CD4-positive, alpha-beta T cell treated with Interleukin-6 at 100 ng/mL for 8 hours (primary cell): ENCODE data around the gene TBC1D10A.

Experiments used
- DNase-seq: peaks from one replicate; pipeline ENCODE4 v3.0.0-alpha.2; 2020; ENCODE audit warnings: mixed read lengths, low spot score

Gene TBC1D10A

DNA sequence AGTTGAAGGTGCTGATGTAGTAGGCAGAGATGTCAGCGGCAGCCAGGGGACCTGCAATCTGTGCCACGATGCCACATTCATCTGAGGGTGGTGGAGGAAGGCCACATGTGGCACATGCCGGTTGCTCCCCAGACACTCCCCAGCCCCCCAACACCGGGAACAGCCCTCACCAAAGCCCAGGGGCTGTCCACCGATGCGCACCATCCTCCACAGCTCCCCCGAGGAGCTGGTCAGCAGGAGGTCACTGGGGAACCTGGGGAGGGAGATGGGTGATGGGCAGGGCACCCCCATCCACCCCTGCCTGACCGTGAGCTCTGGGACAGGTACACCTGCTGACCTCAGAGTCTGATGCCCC, 40.9 kb downstream of the TBC1D10A start:
- DNase-seq = no peak

DNA sequence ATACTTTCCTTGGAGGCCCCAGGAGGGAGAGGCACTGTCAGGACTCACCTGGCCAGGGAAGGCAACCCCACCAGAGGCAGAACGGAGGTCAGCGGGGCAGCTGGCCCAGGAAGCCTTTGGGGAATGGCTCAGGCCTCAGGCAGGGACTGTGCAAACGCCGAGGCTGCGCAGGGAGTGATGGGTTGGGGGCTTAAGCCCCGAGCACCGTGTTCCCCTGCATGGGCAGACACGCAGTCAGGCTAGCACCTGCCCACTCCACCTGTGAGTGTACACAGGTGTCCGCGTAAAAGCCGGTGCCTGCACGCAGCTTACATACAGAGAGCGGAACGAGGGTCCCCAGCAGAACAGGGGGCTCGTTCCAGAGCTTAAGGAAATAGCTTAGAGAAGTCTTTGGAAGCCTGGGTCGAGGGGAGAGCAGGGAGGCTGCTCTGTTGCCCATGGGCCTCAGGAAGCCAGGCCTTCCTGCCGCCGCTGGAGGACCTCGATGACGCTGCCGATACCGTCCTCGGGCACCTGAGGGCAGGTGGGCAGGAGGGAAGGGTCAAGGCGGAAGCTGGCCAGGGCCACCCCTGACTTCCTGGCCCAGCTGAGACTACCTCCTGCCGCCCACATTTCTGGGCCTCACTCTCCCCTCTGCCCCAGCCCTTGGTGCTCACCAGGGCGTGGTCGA, 41.4 kb downstream of the TBC1D10A start:
- no peak for DNase-seq

DNA sequence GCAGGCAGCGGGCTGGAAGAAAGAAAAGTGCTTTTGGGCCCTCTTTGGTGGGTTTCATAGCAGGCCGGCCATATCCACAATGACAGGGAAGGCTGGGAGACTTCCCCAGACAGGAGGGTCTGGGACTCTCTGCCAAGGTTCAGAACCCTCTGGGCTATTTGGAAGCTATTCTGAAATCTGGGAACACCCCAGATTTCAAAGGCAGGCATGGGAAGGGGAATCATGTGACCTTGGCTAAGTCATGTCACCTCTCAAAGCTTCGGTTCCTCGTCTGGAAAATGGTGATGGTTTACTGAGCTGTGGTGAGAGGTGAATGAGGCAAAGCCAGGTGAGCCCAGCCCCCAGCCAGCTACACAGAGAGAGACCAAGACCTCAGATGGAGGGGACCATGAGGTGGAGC, 42.1 kb downstream of the TBC1D10A start:
- no peak for DNase-seq

DNA sequence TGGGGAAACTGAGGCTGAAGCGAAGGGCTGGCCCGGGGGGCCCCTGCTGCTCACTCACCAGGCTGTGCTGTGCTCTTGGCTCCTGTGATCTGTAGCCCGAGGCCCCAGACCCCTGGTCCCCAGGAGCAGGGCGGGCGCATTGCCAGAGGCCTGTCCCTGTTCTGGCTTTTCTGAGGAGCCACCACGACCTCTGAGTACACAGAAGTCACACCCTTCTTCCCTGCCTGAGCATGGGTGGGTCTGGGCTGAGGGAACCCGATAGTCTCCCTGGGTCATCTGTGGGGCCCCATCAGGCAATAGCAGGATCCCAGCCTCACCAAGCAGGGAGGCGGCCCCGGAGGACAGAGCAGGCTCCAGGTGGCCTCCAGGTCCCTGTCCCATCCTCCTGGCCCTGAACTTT, 42.6 kb downstream of the TBC1D10A start:
- no peak for DNase-seq

DNA sequence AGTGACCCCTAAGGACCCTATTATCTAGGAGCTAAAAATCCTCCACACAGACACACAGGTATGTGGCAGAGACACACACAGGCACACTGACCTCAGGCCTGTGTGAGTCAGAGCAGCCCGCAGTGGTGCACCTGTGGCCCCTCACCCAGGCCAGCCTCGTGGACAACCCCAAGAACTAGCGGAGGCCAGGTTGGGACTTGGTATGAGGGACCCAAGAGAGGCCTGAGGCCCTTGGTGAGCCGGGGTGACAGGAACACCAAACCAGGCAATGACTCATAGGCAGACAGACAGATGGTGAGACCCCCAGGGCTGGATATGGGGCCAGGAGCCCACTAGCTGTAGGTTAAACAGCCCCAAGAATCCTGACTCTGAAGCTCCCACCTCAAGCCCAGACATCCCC, 43.4 kb downstream of the TBC1D10A start:
- DNase-seq = no peak

DNA sequence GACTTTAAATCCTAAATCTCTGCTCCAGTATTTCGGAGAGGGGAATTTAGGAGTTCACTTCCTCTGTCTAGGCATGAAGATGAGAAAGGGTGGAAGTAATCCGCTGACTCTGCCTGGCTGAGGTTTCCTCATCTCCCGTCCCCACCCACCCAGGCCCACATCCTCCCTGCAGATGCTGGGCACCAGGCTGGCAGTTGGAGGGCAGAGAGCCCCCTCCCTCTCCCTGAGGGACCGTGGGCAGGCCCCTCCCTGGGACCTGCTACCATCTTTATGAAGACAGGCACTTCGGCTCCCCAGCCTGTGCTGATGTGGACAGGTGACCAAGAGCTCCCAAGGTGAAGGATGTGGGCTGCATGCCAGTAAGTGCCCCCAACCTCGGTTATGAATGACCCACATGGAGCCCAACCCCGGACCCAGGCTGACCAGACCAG, 44.1 kb downstream of the TBC1D10A start:
- DNase-seq = no peak

DNA sequence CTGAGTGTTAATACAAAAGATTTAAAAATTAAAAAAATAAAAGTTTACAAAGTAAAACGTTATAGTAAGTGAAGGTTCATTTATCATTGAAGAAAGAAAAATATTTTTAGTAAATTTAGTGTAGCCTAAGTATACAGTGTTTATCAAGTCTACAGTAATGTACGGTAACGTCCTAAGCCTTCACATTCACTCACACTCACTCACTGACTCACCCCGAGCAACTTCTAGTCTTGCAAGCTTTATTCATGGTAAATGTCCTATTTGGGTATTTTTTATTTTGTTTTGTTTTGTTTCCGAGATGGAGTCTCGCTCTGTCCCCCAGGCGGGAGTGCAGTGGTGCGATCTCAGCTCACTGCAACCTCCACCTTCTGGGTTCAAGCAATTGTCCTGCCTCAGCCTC, 46.2 kb downstream of the TBC1D10A start:
- DNase-seq = no peak

DNA sequence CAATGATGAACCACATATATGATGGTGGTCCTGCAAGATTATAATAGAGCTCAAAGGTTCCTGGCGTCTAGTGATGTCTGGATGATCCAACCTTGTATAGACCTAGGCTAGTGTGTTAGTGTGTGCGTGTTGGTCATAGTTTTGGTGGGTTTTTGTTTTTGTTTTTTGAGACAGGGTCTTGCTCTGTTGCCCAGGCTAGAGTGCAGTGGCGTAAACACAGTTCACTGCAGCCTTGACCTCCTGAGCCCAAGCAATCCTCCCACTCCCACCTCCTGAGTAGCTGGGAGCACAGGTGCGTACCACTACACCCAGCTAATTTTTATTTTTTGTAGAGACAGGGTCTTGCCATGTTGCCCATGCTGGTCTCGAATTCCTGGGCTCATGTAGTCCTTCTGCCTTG, 46.8 kb downstream of the TBC1D10A start:
- no peak for DNase-seq

DNA sequence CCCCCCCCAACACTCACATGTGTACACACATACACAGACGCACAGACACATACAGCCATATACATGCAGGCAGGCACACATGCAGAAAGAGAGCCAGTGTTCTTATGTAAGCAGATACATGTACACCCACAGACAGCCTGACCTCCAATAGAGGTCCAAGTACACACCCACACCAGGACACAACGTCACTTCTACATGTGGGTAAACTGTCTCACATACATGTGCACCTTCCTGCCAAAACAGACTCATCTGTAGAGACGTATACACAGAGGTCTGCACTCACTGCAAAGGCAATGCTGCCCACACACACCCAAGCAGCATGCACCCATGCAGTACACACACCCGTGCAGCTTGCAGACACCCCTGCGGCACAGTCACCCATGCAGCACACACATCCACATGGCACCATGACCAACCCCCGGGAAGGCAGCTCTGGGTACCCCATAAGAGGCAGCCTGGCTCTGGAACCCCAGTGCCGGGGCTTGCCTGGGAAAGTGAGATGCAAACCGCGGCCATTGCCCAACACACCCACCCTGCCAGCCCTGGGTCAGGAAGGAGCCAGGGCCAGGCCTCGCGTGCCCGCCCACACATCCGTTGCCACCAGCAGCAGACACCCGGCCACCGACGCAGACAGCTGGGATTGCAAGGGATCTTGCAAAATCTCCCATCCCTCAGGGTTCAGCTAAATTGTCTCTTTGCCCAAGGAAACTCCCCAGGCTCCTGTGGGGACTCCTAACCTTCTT, 47.5 kb downstream of the TBC1D10A start:
- no peak for DNase-seq

DNA sequence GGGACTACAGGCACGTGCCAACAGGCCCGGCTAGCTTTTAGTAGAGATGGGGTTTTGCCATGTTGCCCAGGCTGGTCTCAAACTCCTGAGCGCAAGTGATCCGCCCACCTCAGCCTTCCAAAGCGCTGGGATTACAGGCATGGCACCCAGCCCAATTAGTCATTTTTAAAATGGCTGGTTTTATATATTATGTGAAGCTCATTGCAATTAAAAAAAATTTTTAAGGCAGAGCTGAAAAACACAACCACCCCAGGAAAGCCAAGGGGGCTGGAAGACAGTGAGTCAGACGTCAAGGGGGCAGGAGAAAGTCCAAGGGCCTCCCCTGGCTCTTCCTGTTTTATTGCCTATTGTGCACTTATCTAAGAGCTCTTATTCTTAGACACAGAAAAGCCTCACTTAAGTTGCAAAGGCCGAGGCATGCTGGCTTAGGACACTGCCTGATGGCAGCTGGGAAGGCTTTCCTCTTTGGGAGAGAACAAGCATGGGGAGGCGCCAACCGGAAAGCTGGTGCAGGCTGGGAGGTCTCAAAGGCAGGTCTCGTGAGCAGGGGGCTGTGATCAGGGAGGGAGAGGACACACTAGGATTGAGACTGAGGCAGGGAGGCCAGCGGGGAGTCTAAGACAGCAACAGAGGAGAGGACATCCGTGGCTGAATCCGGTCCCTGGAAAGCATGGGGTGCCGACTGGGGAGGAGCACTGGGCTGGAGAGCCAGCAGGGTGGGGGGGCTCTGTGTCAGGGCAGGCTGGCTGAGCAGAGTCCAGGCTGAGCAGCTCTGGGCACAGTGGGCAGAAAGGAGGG, 49.0 kb downstream of the TBC1D10A start:
- no peak for DNase-seq

DNA sequence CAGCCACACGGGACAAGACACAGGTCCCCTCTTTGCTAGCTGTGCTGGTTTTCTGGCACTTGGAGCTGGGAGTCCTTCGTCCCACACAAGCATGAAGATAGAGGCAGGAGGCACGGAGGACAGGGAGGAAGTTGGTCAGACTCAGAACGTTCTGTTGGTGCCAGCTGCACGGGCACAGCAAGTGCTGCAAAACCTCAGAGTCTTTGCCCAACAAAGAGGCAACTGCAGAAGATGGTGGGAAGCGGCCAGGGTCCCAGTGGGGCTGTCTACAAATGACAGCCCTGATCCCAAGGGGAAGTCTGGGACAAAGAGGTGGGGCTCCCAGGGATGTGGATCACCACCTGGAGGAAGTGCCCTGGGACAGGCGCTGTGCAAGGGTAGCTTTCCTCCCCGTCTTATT, 50.7 kb downstream of the TBC1D10A start:
- no peak for DNase-seq

DNA sequence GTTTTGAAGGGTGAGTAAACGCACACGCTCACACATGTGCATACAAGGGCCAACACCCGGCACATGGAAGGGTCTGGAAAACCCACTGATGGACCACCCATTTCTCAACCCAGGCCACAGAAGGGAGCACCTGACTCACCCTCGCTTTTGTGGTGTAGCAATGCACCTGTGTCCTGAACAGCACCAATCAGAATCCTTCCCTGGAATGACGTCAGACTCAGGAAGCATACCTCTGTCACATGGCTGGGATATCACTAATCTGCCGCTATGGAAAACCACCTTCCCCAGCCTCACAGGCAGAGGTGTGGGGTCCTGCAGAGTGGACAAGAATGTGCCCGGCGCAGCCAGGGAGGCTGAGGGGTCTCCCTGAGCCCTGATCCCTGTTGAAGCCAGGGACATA, 51.1 kb downstream of the TBC1D10A start:
- DNase-seq = peak; percentile 34

DNA sequence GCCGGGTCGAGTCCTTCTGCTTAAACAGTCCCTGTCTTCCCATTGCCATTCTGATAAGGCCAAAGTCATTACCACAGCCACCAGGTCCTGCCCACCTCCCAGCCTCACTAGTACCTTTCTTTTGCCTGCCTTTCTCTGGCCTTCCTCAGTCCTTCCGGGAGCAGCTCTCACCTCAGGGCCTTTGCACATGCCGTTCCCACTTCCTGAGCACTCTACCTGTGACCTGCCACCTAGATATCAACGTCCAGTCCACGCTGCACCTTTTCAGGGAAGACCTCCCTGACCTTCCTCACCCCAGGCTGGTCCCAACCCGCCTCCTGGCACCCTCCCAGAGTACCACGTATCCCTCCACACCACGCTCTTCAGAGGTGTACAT, 52.3 kb downstream of the TBC1D10A start:
- DNase-seq = no peak

DNA sequence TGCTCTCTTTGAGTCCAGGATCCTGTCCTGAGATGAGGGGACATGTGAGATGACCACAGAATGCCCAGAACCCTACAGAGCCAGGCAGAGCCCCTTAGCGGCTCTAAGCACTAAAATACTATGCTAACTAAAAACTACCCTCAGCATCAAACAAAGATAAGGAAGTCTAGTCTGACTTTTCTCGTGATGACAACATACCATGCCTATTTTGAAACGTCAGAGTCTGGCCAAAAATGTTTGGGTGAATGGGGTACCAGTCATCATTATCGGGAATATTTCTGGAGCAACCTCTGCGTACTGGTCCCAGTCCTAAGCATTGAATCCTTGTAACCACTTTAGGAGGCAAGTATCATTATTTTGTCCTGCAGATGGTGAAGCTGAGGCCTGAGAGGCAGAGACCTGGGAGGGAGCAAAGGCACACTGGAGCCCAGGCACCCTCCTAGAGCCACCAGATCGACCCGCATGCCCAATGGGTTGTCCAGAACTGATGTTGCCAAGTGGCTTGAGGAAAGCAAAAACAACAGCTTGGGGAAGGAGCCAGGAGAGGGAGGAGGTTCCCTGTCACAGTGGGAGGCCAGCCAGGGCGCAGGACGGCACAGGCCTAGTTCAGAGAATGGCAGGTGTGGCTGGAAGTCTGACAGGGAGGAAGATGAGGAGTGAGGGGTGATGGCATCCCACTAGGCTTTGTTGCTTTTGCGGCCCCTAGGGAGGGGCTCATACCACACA, 52.9 kb downstream of the TBC1D10A start:
- no peak for DNase-seq

DNA sequence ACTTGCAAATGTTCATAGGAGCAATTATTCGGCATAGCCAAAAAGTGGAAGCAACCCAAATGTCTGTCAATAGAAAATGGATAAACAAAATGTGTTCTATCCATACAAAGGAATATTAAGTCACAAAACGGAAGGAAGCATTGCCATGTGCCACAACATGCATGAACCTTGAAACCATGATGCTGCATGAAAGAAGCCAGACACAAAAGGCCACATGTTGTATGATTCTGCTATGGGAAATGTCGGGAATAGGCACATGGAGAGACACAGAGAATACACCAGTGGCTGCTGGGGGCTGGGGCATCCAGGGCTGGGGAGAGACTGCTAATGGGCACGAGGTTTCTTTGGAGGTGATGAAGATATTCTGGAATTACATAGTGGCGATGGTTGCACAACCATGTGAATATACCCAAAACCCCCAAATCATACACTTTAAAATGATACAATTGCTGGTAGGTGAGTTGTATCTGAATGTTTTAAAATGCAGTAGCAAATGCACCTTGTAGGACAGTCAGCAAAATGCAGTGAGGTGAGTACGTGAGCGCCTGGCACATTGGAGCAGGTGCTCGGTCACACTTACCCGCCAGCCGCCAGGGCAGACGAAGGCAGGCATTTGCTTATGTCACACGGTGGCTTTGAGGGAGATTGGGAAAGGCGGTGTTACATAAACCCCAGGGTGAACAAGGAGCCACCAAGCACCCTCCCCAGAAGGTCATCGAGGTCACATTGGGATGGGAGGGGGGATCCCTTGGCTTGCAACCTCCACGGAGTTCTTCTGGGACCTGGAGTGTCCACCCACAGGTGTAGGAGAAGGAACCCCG, 53.8 kb downstream of the TBC1D10A start:
- no peak for DNase-seq

DNA sequence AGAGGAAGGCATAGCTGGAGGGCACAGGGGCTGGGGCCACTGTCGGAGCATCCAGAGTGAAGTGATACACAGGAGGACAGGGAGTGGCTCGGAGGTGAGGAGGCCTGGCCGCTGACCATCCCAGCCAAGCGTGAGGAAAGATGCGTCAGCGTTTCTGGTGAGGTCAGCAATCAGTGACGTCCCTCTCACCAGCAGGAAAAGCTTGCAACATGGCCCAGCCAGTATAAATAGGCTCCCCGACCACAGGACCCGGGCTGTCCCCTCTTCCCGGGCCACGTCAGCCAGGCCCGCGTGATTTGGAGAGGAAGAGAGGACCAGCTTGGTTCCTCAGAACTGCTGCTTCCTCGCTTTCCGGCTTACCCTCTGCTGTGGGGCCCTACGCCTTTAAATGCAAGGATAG, 55.9 kb downstream of the TBC1D10A start:
- no peak for DNase-seq

DNA sequence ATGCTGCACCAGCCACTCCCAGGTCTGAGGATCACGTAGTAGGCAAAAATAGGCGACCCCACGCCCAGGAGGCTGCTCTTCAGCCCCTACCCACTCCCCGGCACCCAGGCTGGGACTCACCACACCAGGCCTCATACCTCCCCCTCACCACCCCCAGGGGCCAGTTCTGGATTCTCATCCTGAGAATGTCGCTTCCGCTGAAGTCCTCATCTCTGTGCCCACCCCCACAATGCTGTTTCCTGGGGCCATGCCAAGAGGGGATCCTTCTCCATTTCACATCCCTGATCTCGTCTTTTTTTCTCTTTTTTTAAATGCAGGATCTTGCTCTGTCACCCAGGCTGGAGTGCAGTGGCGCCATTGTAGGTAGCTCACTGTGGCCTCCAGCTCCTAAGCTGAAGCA, 58.4 kb downstream of the TBC1D10A start:
- DNase-seq = no peak

DNA sequence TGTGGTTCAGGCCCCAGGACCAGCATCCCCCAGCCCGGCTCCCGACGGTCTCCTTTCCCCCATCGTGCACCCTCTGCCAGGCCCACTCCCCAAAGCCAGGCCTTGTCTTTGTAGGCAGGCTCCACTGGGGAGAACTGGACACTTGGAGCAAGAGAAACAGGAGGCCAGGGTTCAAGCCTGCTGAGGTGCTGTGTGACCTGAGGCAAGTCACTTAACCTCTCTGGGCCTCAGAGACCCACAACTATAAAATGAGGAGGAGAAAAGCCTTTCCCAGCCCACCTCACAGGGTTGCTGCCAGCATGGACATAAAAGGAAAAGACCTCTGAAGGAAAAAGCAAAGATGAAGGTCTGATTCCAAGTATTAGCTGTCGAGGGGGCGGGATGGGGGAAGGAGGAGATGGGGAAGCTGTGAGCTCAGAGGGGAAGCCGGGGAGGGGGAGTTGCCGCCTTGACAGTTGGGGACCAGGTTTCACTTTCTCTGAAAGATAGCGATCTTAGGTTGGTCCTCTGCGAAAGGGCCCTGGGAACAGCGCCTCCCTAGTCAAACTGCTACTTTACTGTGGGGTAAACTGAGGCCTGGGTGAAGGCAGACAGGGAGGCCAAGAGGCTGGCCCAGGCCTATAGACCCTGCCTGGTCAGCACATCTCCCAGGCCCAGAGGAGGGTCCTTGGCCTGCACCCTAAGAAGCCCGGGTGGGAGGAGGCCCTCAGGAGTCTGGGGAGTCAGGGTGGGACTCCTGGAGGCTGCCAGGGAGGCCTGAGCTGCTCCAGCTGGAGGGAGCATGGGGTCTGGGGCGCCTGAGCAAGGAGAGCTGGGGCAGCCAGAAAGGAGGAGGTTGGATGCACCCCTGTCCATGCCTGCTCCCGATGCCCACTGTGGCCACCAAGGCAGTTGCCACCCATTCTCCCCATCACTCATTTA, 59.1 kb downstream of the TBC1D10A start:
- peak; percentile 46 for DNase-seq

DNA sequence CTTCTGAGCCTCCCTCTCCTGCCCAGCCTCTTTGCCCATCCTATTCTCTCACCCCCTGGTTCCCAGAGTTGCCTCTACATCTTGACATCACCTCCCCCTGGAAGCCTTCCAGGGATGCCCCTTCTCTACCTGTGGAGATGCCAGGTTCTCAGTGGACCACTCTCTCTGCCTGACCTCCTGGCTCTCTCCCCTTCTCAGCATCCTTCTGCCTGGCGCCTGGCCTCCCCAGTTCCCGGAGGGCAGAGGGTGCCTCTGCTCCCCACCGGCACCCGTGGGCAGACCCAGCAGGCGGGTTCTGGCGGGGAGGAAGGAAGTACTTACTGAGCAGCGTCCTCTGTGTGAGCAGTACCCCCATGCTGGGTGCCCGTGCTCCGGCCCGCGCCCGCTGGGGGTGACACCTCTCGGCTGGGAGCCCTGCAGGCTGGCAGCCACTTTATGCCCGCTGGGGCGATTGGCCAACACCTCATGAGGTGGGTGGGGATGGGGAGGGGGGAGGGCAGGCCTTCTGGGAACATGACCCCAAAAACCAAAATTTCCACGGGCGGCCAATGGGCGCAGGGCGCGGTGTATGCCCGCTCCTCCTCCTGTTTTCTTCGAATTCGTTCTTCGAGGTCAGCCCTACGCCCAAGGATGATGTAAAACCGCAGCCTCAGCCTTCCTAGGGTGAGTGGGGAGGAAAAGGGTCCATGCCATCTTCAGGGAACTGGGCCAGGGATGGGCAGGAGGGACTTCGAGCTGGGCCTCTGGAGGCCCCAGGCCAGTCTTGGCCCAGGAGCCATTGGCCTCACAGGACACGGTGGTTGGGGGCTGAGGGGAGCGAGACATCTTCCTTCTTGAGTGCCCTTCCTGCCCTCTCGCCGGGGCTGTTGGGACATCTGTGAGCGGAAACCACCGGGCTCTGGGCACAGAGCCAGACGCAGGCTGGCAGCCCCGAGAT, 60.0 kb downstream of the TBC1D10A start, which contains the start of gene OSM:
TSS of gene OSM (minus strand) at position 407 of the 937 bp plus-strand sequence. CDS start at position 355, 52 bp downstream.
- DNase-seq = peak; percentile 71
